PC-3 (cell line): ENCODE measurements around the gene RAI14. TPM values are rescaled to one million over a fixed set of nuclear protein-coding genes. Genes with fewer than 3 reads are reported as not detected.
"Not testable (repeated sequence)": the region's sequence is repeated elsewhere in the genome, so short reads cannot be mapped to it uniquely, and the experiment has no call there.

Experiments used
- ATAC-seq: fragments of 200-7000 bp; cut with Tn5 transposase; 2 replicates; pipeline ENCODE4 v1.9.1; 2020; ENCODE audit warnings: mild to moderate bottlenecking, moderate library complexity
- BruUV-seq: library from RNA; stranded (reverse); fragments of 400-500 nt; replicated peaks from 2 replicates; lab custom pipeline; 2021; lab: Mats Ljungman, UMichigan
- CTCF ChIA-PET: fragments of 300-600 bp; sonication (Branson Sonifier 250); formaldehyde crosslinking; loops from one replicate; lab custom pipeline; 2022; ENCODE audit warnings: antibody characterized with exemption; lab: Charles Lee
- POLR2A ChIA-PET: fragments of 300-600 bp; sonication (Branson Sonifier 250); formaldehyde crosslinking; loops from one replicate; lab custom pipeline; 2022; ENCODE audit warnings: antibody characterized with exemption; ENCODE audit not compliant: unreplicated experiment; lab: Charles Lee
- DNase-seq: peaks from one replicate; pipeline ENCODE4 v3.0.0-alpha.2; 2015
- H2AFZ ChIP-seq: fragments of 300-600 bp; sonication (generic); 2 replicates; pipeline ENCODE4 v1.6.0; 2016; ENCODE audit warnings: antibody characterized with exemption, low read length
- H3F3A ChIP-seq: fragments of 300-600 bp; sonication (generic); one replicate; pipeline ENCODE4 v1.6.0; 2017; ENCODE audit warnings: antibody characterized with exemption, low read length, control low read depth, mild to moderate bottlenecking; ENCODE audit not compliant: unreplicated experiment
- H3K27ac ChIP-seq: fragments of 300-600 bp; sonication (generic); 2 replicates; pipeline ENCODE4 v1.5.1; 2016; ENCODE audit warnings: mild to moderate bottlenecking, low read length
- H3K27me3 ChIP-seq: fragments of 300-600 bp; sonication (generic); 2 replicates; pipeline ENCODE4 v1.6.1; 2016; ENCODE audit warnings: low read length, mixed read lengths
- H3K36me3 ChIP-seq: fragments of 300-600 bp; sonication (generic); 2 replicates; pipeline ENCODE4 v1.6.1; 2016; ENCODE audit warnings: low read depth, mixed run types, low read length, mixed read lengths
- H3K4me1 ChIP-seq: fragments of 300-600 bp; sonication (generic); 2 replicates; pipeline ENCODE4 v1.5.1; 2016; ENCODE audit warnings: low read length; ENCODE audit not compliant: insufficient read depth
- H3K4me2 ChIP-seq: fragments of 300-600 bp; sonication (generic); 2 replicates; pipeline ENCODE4 v1.6.0; 2016; ENCODE audit warnings: low read length
- H3K4me3 ChIP-seq: fragments of 300-600 bp; sonication (generic); 2 replicates; pipeline ENCODE4 v1.5.1; 2016; ENCODE audit warnings: mild to moderate bottlenecking, low read length, mixed read lengths
- H3K79me2 ChIP-seq: fragments of 300-600 bp; sonication (generic); 2 replicates; pipeline ENCODE4 v1.6.1; 2017; ENCODE audit warnings: low read length, mixed read lengths
- H3K9ac ChIP-seq: fragments of 300-600 bp; sonication (generic); 2 replicates; pipeline ENCODE4 v1.6.0; 2016; ENCODE audit warnings: mild to moderate bottlenecking, low read length
- H3K9me2 ChIP-seq: fragments of 300-600 bp; sonication (generic); replicated peaks from 2 replicates; pipeline ENCODE4 v1.6.1; 2016; ENCODE audit warnings: mixed run types, low read length, mixed read lengths
- H3K9me3 ChIP-seq: fragments of 300-600 bp; sonication (generic); 2 replicates; pipeline ENCODE4 v1.6.1; 2016; ENCODE audit warnings: low read length, mixed read lengths
- H4K20me1 ChIP-seq: fragments of 300-600 bp; sonication (generic); 2 replicates; pipeline ENCODE4 v1.6.1; 2016; ENCODE audit warnings: low read length, mixed read lengths
- CTCF ChIP-seq: fragments of 300-600 bp; sonication (generic); conservative IDR thresholded peaks from 2 replicates; pipeline ENCODE4 v1.5.1; 2017; ENCODE audit warnings: antibody characterized with exemption, low read depth, mild to moderate bottlenecking, low read length
- EZH2 ChIP-seq: fragments of 300-600 bp; sonication (generic); IDR thresholded peaks from one replicate; pipeline ENCODE4 v1.6.1; 2017; ENCODE audit warnings: antibody characterized with exemption, mild to moderate bottlenecking, low read length; ENCODE audit not compliant: unreplicated experiment
- EZH2phosphoT487 ChIP-seq: fragments of 300-600 bp; sonication (generic); IDR thresholded peaks from 2 replicates; pipeline ENCODE4 v1.6.1; 2018; ENCODE audit warnings: mild to moderate bottlenecking, antibody characterized with exemption, low read length, borderline replicate concordance
- intact Hi-C: fragments of 100-400 bp; cut with micrococcal nuclease; formaldehyde crosslinking; loops from 2 replicates; pipeline ENCODE4 v1.9.0; 2023
- total RNA-seq: library from RNA; depleted of rRNA; stranded (reverse); fragments of >200 nt; gene quantifications from 2 replicates; pipeline ENCODE4 v1.2.3, GENCODE V29; 2014

RAI14 gene
- total RNA-seq, 1 experiment from 2014 or later, result 73.5 TPM

DNA sequence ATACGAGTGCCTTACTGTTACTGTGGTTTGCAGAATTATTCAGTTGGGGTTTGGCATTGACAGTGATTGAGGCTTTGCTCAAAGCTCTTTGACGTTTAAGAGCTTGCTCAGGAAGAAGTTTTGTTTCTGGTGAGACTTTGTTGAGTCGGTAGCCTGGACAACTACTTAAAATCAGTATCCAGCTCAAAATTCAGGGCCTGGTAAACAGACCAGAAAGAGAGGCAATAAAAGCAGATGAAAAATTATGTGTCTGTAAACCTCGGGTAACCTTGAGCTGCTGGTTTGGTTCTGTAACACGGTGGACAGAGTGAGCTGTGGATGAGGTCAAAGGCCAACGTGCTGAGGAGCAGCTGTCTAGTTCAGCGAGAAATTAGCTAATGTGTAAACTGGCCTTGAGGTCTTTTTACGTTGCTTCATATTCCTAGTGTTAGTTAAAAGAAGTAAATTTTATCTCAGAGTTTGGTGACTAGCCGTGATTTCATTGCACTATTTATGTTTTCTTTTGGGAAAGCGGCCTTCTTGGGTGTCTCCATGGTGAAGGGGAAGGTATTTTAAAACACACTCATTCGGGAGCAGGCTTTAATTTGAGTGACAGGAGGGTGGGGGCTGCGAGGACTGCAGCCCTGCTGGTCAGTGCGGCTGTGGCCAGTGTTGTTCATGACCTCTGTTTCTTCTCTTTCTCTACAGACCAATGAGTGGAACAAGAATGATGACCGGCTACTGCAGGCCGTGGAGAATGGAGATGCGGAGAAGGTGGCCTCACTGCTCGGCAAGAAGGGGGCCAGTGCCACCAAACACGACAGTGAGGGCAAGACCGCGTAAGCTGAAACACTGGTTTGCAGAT lies 100.9 kb downstream of the RAI14 start:
- H4K20me1 ChIP-seq, result no peaks in the 10 kb centered on the region
- H3K4me2 ChIP-seq, result no peak overlapping the region
- intact Hi-C loops, result no loop called here
- H3K79me2 ChIP-seq, result peaks cover 33% of the 10 kb centered on the region
- H3K9me2 ChIP-seq, result no peaks in the 10 kb centered on the region
- no peaks in the 10 kb centered on the region for H3K9me3 ChIP-seq
- no peak overlapping the region for H3K9ac ChIP-seq
- no peak overlapping the region for H3K27ac ChIP-seq
- H3K36me3 ChIP-seq, result peaks cover 23% of the 10 kb centered on the region
- no peak for ATAC-seq
- no TSS peak for BruUV-seq
- peaks cover 4% of the 10 kb centered on the region for H3K4me1 ChIP-seq
- DNase-seq, result no peak
- CTCF ChIA-PET, result no interaction called here
- no peak overlapping the region for H3K4me3 ChIP-seq
- POLR2A ChIA-PET, result no interaction called here
- H3F3A ChIP-seq, result no peaks in the 10 kb centered on the region
- H3K27me3 ChIP-seq, result no peaks in the 10 kb centered on the region
- TF ChIP-seq EZH2phosphoT487 (no peak), CTCF (no peak), EZH2 (no peak)
- no peak overlapping the region for H2AFZ ChIP-seq

DNA sequence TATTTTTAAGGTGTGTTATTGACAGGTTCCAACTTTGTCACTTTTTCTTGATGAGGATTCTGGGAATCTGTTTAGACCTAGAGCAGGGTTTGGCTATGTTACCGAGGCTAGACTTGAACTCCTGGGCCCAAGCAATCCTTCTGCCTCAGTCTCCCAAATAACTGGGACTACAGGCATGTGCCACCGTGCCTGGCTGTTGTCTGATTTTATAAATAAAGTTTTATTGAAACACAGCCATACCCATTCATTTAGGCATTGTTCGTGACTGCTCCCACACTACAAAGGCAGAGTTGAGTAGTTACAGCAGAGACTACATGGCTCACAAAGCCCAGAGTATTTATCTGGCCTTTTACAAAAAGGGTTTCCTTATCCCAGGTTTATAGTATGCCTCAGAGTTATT lies 102.4 kb downstream of the RAI14 start:
- Histone ChIP-seq H4K20me1 (no peaks in the 10 kb centered on the region), H3K36me3 (peaks cover 28% of the 10 kb centered on the region), H2AFZ (no peak overlapping the region), H3K9ac (no peak overlapping the region), H3K4me3 (no peak overlapping the region), H3K27ac (no peak overlapping the region), H3K4me2 (no peak overlapping the region), H3K27me3 (no peaks in the 10 kb centered on the region), H3K9me3 (no peaks in the 10 kb centered on the region), H3K9me2 (no peaks in the 10 kb centered on the region), H3F3A (no peaks in the 10 kb centered on the region), H3K4me1 (no peaks in the 10 kb centered on the region), H3K79me2 (peaks cover 21% of the 10 kb centered on the region; the same call in 1 of the 2 replicates)
- ATAC-seq (no peak), DNase-seq (no peak)
- POLR2A ChIA-PET, result no interaction called here
- intact Hi-C loops, result no loop called here
- CTCF ChIA-PET, result no interaction called here
- no peak for TF ChIP-seq EZH2
- BruUV-seq, result no TSS peak

DNA sequence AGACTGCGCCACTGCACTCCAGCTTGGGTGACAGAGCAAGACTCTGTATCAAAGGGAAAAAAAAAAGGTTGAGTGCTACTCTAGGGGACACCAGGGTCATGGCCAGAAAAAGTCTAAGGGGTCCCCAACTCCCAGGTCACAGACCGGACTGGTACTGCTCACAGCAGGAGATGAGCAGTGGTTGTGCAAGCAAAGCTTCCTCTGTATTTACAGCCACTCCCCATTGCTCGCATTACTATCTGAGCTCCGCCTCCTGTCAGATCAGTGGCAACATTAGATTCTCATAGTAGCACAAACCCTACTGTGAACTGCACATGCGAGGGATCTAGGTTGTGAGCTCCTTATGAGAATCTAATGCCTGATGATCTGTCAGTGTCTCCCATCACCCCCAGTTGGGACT lies 103.1 kb downstream of the RAI14 start:
- ATAC-seq, H3K9me3 ChIP-seq, H3K4me3 ChIP-seq, BruUV-seq, H3K27me3 ChIP-seq, intact Hi-C loops, H3K9ac ChIP-seq, H4K20me1 ChIP-seq, H3K9me2 ChIP-seq, DNase-seq, H3K4me1 ChIP-seq, CTCF ChIA-PET, H3F3A ChIP-seq, H2AFZ ChIP-seq, H3K4me2 ChIP-seq, H3K27ac ChIP-seq: not testable (repeated sequence)
- peaks cover 18% of the 10 kb centered on the region; the same call in 1 of the 2 replicates for H3K79me2 ChIP-seq
- POLR2A ChIA-PET, result interaction anchor here (0.6 to 0.7 kb wide), 2 partner anchors 42 to 80 kb away, joined by 3 to 4 read pairs; partner anchors contain the start of gene TTC23L
- peaks cover 35% of the 10 kb centered on the region for H3K36me3 ChIP-seq
